Diencephalon (tissue), 1 donor: ENCODE data around the gene UGT2B17. TPM values are rescaled to one million over a fixed set of nuclear protein-coding genes. Genes with fewer than 3 reads are reported as not detected.

Source experiments
- total RNA-seq: library from RNA; depleted of rRNA; stranded (reverse); fragments of >200 nt; gene quantifications from one replicate; pipeline ENCODE4 v1.2.3, GENCODE V29; 2014

Gene UGT2B17
- total RNA-seq, result not detected

DNA sequence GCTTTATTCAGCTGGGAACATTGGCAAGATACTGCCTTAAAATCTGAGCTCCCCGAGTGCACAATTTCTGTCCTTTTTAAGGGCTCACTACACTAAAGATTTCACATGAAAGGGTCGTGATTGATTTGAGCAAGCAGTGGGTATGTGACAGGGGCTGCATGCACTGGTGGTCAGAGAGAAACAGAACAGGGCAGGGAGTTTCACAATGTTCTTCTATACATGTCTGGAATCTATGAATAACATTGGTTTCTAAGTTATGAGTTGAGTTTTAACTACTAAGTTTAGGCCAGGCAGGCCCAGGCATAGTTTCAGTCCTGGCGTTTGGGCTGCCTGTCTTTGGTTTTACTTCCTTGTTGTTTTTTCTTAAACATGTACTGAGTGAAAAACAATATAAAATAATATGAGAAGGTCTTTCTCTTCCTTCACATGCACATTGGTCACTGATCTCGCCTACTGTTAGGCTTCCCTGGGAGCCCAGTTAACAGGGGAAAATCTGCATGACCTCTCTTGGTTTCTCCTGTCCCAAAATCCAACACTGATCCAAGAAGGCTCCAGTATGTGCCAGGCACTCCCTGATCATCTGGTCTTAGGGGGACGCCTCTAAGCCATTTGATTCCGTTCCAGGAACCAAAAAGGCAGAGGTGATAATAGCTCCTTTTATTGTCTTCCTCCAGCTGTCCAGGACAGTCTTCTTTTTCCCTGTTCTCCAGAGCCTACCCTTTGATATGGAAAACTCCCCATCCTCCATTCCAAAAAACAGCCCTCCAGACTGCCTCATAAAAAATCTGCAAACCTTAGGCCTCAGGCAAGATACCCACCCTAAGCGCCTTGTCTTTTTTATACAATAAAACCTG is at the start of gene UGT2B17:
TSS of gene UGT2B17 (minus strand) at position 51 of the 854 bp plus-strand sequence. CDS start 7,838 bp downstream, outside the sequence.

Other genes with a start within 250 kb of the UGT2B17 start
- gene YTHDC1, start 226.2 kb downstream of the UGT2B17 start, total RNA-seq, result 78.9 TPM
- gene TMPRSS11E, start 128.9 kb downstream of the UGT2B17 start, total RNA-seq, result not detected
- gene UGT2B15, start 94.3 kb upstream of the UGT2B17 start, total RNA-seq, result not detected
- not detected for gene UGT2B10, start 239.7 kb upstream of the UGT2B17 start, total RNA-seq